ENCODE results near the gene TIMM29. TPM values are rescaled to one million over a fixed set of nuclear protein-coding genes. Genes with fewer than 3 reads are reported as not detected.

The TIMM29 gene
- total RNA-seq, 4 donors from 2014 or later: 25.7 to 36.3 (median 33.0) TPM

DNA sequence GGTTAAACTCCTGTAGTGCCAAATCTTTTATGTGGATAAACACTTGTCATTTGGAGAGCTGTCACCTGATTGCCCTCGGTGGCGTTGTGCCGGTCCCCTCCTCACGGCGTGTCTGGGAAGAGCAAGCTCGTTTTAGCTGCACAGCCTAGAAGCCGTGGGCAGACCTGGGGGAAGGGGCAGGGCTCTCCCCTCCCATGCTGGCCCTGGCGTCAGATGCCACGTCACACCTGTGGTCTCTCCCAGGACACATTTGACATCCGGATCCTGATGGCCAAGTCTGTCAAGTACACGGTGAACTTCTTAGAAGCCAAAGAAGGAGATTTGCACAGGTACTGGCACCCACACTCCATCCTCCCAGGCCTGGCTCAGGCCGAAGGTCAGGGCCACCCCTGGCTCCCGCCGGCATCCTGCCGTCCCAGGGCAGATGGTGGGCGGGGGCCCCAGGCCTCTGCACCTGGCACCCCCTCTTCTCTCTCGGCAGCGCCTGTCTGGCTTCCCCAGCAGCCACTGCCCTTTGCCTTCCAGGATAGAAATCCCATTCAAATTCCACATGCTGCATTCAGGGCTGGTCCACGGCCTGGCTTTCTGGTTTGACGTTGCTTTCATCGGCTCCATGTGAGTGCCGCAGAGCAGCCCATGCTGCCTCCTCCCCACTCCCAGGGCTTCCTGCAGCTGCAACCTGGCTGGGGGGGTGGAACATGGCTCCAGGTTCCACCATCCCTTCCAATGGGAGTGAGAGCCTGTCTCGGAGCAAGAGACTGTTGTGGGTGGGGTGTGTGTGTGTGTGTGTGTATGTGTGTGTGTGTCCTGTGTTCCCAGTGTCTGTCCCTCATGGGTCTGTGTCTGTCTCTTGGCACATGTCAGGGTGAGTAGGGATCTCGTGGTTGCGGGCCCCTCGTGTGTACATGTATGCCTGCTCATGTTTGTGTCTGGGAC is 9.0 kb upstream of the TIMM29 start:
- H3K27ac ChIP-seq: no peak overlapping the region
- H3K9me3 ChIP-seq: no peaks in the 10 kb centered on the region
- H3K27me3 ChIP-seq: no peaks in the 10 kb centered on the region
- H3K36me3 ChIP-seq: peaks cover 96% of the 10 kb centered on the region
- H3K4me1 ChIP-seq: peaks cover 9% of the 10 kb centered on the region
- no peak for DNase-seq (ENCODE audit: low spot score in 2 of 2)
- TF ChIP-seq, protein P1, sequence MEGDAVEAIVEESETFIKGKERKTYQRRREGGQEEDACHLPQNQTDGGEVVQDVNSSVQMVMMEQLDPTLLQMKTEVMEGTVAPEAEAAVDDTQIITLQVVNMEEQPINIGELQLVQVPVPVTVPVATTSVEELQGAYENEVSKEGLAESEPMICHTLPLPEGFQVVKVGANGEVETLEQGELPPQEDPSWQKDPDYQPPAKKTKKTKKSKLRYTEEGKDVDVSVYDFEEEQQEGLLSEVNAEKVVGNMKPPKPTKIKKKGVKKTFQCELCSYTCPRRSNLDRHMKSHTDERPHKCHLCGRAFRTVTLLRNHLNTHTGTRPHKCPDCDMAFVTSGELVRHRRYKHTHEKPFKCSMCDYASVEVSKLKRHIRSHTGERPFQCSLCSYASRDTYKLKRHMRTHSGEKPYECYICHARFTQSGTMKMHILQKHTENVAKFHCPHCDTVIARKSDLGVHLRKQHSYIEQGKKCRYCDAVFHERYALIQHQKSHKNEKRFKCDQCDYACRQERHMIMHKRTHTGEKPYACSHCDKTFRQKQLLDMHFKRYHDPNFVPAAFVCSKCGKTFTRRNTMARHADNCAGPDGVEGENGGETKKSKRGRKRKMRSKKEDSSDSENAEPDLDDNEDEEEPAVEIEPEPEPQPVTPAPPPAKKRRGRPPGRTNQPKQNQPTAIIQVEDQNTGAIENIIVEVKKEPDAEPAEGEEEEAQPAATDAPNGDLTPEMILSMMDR (IDR thresholded peaks at IDR 0.05): no peak
- no peak for TF ChIP-seq POLR2A (IDR thresholded peaks at IDR 0.05)
- no peak for TF ChIP-seq EP300 (IDR thresholded peaks at IDR 0.05)
- no peak for TF ChIP-seq POLR2AphosphoS5 (IDR thresholded peaks at IDR 0.05)
- H3K4me3 ChIP-seq: no peak overlapping the region
- WGBS: 76% methylated on average over 15 of the region's 26 CpGs

DNA sequence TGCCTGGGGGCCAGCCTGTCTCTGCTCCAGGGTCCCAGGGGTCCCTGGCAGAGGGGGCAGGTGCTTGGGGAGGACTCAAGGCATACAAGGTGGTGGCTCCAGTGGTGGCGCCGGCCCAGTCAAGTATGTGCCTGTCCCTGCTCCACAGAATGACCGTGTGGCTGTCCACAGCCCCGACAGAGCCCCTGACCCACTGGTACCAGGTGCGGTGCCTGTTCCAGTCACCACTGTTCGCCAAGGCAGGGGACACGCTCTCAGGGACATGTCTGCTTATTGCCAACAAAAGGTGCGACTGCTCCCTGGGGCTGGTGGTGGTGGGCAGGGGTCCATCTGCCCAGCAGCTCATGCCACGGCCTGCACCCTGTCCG is 8.3 kb upstream of the TIMM29 start:
- Histone ChIP-seq H3K4me3 (no peak overlapping the region), H3K36me3 (peaks cover 90% of the 10 kb centered on the region), H3K27ac (no peak overlapping the region), H3K4me1 (peaks cover 2% of the 10 kb centered on the region), H3K9me3 (no peaks in the 10 kb centered on the region), H3K27me3 (no peaks in the 10 kb centered on the region)
- DNase-seq (ENCODE audit: low spot score in 2 of 2): no peak
- 90% methylated on average over 2 of the region's 10 CpGs for WGBS
- TF ChIP-seq POLR2AphosphoS5 (IDR thresholded peaks at IDR 0.05): no peak
- no peak for TF ChIP-seq EP300 (IDR thresholded peaks at IDR 0.05)
- TF ChIP-seq, protein P1 (IDR thresholded peaks at IDR 0.05): no peak
- no peak for TF ChIP-seq POLR2A (IDR thresholded peaks at IDR 0.05)

DNA sequence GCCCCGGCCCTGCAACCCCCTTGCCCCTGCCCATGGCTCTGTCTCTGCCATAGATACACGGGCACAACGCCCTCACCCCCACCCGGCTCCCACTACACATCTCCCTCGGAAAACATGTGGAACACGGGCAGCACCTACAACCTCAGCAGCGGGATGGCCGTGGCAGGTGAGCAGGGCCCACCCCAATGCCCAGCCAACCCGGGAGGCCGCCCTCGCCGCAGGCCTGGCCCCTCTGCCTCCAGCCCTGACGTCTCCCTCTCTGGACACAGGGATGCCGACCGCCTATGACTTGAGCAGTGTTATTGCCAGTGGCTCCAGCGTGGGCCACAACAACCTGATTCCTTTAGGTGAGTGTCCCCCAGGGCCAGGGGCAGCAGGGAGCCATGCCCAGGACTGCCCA is 7.8 kb upstream of the TIMM29 start:
- Histone ChIP-seq H3K36me3 (peaks cover 89% of the 10 kb centered on the region), H3K27me3 (no peaks in the 10 kb centered on the region), H3K4me3 (no peak overlapping the region), H3K9me3 (no peaks in the 10 kb centered on the region), H3K4me1 (no peaks in the 10 kb centered on the region), H3K27ac (no peak overlapping the region)
- DNase-seq (ENCODE audit: low spot score in 2 of 2): no peak
- TF ChIP-seq, protein P1 (IDR thresholded peaks at IDR 0.05): no peak
- TF ChIP-seq POLR2AphosphoS5 (IDR thresholded peaks at IDR 0.05): no peak
- no peak for TF ChIP-seq POLR2A (IDR thresholded peaks at IDR 0.05)
- WGBS: 88% methylated on average over 8 of the region's 16 CpGs

DNA sequence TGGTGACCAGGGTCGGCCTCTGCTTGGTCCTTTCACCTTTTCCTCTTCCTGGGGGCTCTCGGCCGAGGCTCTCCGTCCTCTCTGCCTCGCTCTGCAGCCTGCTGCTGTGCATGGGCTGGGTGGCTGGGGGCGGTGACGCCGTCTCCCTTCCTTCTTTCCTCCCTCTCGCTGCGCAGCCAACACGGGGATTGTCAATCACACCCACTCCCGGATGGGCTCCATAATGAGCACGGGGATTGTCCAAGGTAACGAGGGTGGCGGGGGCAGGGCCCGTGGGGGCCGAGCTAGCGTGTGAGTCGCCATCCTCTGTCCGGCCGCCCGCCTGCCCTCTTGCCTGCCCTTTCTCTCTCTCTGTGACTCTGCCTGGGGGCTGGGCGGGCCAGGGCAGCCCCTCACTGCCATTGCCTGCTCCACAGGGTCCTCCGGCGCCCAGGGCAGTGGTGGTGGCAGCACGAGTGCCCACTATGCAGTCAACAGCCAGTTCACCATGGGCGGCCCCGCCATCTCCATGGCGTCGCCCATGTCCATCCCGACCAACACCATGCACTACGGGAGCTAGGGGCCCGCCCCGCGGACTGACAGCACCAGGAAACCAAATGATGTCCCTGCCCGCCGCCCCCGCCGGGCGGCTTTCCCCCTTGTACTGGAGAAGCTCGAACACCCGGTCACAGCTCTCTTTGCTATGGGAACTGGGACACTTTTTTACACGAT is 7.3 kb upstream of the TIMM29 start:
- H3K36me3 ChIP-seq: peaks cover 84% of the 10 kb centered on the region

More for the DNA sequence above, 7.3 kb upstream of the TIMM29 start:
- H3K27ac ChIP-seq: no peak overlapping the region
- no peaks in the 10 kb centered on the region for H3K4me1 ChIP-seq
- no peaks in the 10 kb centered on the region for H3K9me3 ChIP-seq
- H3K27me3 ChIP-seq: no peaks in the 10 kb centered on the region
- 88% methylated on average over 30 of the region's 43 CpGs for WGBS
- no peak for DNase-seq (ENCODE audit: low spot score in 2 of 2)
- TF ChIP-seq, protein P1 (IDR thresholded peaks at IDR 0.05): no peak
- no peak for TF ChIP-seq POLR2A (IDR thresholded peaks at IDR 0.05)
- no peak for TF ChIP-seq POLR2AphosphoS5 (IDR thresholded peaks at IDR 0.05)
- TF ChIP-seq EP300 (IDR thresholded peaks at IDR 0.05): no peak
- no peak overlapping the region for H3K4me3 ChIP-seq

Measured in suprapubic skin (tissue), 4 donors.